Loucy (cell line): ENCODE data around the gene ARID4A.
"Not testable (repeated sequence)": the region's sequence is repeated elsewhere in the genome, so short reads cannot be mapped to it uniquely, and the experiment has no call there.

Experiments used
- H2AFZ ChIP-seq: fragments of 200-600 bp; sonication (generic); 2 replicates; pipeline ENCODE4 v1.6.0; 2016; ENCODE audit warnings: antibody characterized with exemption, mild to moderate bottlenecking, low read length, moderate library complexity
- H3F3A ChIP-seq: fragments of 200-600 bp; 2 replicates; pipeline ENCODE4 v1.6.0; 2016; ENCODE audit warnings: antibody characterized with exemption, low read depth, mild to moderate bottlenecking
- H3K27me3 ChIP-seq: fragments of 200-600 bp; sonication (generic); 2 replicates; pipeline ENCODE4 v1.6.1; 2014; ENCODE audit warnings: low read length, mild to moderate bottlenecking; ENCODE audit not compliant: insufficient read depth, poor library complexity, severe bottlenecking
- H3K36me3 ChIP-seq: fragments of 200-600 bp; sonication (generic); 2 replicates; pipeline ENCODE4 v1.6.1; 2016; ENCODE audit warnings: low read length; ENCODE audit not compliant: insufficient read depth
- H3K4me1 ChIP-seq: fragments of 200-600 bp; sonication (generic); 2 replicates; pipeline ENCODE4 v1.5.1; 2014; ENCODE audit warnings: low read length, mild to moderate bottlenecking; ENCODE audit not compliant: insufficient read depth, poor library complexity, severe bottlenecking
- H3K4me2 ChIP-seq: fragments of 200-600 bp; sonication (generic); 2 replicates; pipeline ENCODE4 v1.6.0; 2014; ENCODE audit warnings: antibody characterized with exemption, low read length, low read depth, mild to moderate bottlenecking; ENCODE audit not compliant: poor library complexity, severe bottlenecking
- H3K4me3 ChIP-seq: fragments of 200-600 bp; sonication (generic); 2 replicates; pipeline ENCODE4 v1.5.1; 2014; ENCODE audit warnings: low read length, mild to moderate bottlenecking, mixed read lengths; ENCODE audit not compliant: poor library complexity, severe bottlenecking
- H3K79me2 ChIP-seq: fragments of 200-600 bp; sonication (generic); 2 replicates; pipeline ENCODE4 v1.6.1; 2014; ENCODE audit warnings: low read length; ENCODE audit not compliant: insufficient read depth
- H3K9ac ChIP-seq: fragments of 200-600 bp; sonication (generic); 2 replicates; pipeline ENCODE4 v1.6.0; 2014; ENCODE audit warnings: mild to moderate bottlenecking, low read depth, low read length, moderate library complexity; ENCODE audit not compliant: poor library complexity, severe bottlenecking
- H3K9me2 ChIP-seq: fragments of 200-600 bp; sonication (generic); replicated peaks from 2 replicates; pipeline ENCODE4 v1.6.1; 2016; ENCODE audit warnings: low read depth, low read length, mixed read lengths
- H3K9me3 ChIP-seq: fragments of 200-600 bp; sonication (generic); 2 replicates; pipeline ENCODE4 v1.6.1; 2014; ENCODE audit warnings: mild to moderate bottlenecking, antibody characterized with exemption, low read length, low read depth; ENCODE audit not compliant: insufficient read depth
- H4K20me1 ChIP-seq: fragments of 200-600 bp; sonication (generic); 2 replicates; pipeline ENCODE4 v1.6.0; 2014; ENCODE audit warnings: antibody characterized with exemption, low read length, mild to moderate bottlenecking; ENCODE audit not compliant: insufficient read depth, poor library complexity, severe bottlenecking
- EZH2phosphoT487 ChIP-seq: fragments of 200-600 bp; IDR thresholded peaks from 2 replicates; pipeline ENCODE4 v1.6.1; 2018; ENCODE audit warnings: antibody characterized with exemption, mild to moderate bottlenecking, moderate library complexity, borderline replicate concordance
- TF ChIP-seq, protein P1 (sequence below): fragments of 200-600 bp; sonication (generic); conservative IDR thresholded peaks from 2 replicates; pipeline ENCODE4 v1.5.1; 2014; ENCODE audit warnings: mild to moderate bottlenecking, antibody characterized with exemption, low read length

Gene ARID4A

DNA sequence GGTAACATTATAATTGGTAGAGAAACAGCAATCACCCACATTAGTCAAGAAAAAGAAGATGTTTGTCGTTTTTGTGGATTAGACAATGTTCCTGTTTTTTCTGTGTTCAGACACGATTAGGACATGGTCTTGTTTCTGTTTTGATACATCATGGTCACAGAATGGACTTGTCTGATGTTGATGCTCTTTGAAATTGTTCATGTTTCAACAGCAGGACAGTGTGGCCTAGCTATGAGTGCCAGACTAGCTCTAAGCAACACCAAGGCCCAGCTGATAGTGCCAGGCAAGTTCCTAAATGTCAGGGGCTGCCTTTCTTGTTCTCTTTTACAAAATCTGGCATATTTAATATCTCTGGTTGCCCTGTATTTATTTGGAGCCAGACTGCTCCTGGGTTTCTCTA lies 56.5 kb downstream of the ARID4A start:
- Histone ChIP-seq H3K79me2 (no peaks in the 10 kb centered on the region), H3K27me3 (no peaks in the 10 kb centered on the region), H3K4me1 (no peaks in the 10 kb centered on the region), H3K36me3 (peaks cover 75% of the 10 kb centered on the region), H2AFZ (no peak overlapping the region), H3K9me2 (no peaks in the 10 kb centered on the region), H3K4me3 (no peak overlapping the region), H3F3A (no peaks in the 10 kb centered on the region), H3K9me3 (no peaks in the 10 kb centered on the region), H4K20me1 (no peaks in the 10 kb centered on the region), H3K4me2 (no peak overlapping the region), H3K9ac (no peak overlapping the region)
- TF ChIP-seq EZH2phosphoT487: no peak
- TF ChIP-seq, protein P1, sequence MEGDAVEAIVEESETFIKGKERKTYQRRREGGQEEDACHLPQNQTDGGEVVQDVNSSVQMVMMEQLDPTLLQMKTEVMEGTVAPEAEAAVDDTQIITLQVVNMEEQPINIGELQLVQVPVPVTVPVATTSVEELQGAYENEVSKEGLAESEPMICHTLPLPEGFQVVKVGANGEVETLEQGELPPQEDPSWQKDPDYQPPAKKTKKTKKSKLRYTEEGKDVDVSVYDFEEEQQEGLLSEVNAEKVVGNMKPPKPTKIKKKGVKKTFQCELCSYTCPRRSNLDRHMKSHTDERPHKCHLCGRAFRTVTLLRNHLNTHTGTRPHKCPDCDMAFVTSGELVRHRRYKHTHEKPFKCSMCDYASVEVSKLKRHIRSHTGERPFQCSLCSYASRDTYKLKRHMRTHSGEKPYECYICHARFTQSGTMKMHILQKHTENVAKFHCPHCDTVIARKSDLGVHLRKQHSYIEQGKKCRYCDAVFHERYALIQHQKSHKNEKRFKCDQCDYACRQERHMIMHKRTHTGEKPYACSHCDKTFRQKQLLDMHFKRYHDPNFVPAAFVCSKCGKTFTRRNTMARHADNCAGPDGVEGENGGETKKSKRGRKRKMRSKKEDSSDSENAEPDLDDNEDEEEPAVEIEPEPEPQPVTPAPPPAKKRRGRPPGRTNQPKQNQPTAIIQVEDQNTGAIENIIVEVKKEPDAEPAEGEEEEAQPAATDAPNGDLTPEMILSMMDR: no peak

DNA sequence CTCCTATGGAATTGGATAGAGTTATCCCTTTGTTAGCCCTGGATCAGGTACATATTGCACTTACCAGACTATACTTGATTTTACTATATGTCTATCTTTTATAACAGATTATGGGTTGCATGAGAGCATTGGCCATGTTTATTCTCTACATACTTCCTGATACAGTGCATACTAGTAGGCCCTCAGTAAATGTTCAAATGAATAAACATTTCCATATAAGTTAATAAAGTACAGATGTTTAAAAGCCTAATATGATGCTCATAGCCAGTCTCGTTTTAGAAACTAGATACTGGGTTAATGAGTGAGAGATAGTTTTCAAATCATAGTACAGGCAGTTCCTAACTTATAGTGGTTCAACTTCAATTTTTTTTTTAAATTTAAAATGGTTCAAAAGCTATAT lies 57.9 kb downstream of the ARID4A start:
- no peaks in the 10 kb centered on the region for H4K20me1 ChIP-seq
- no peak overlapping the region for H3K4me3 ChIP-seq
- no peak for TF ChIP-seq EZH2phosphoT487
- TF ChIP-seq, protein P1: no peak
- no peaks in the 10 kb centered on the region for H3K9me2 ChIP-seq
- no peaks in the 10 kb centered on the region for H3K4me1 ChIP-seq
- no peaks in the 10 kb centered on the region for H3F3A ChIP-seq
- no peak overlapping the region for H3K9ac ChIP-seq
- no peak overlapping the region for H2AFZ ChIP-seq
- H3K27me3 ChIP-seq: no peaks in the 10 kb centered on the region
- H3K4me2 ChIP-seq: no peak overlapping the region
- no peaks in the 10 kb centered on the region for H3K79me2 ChIP-seq
- H3K9me3 ChIP-seq: no peaks in the 10 kb centered on the region
- H3K36me3 ChIP-seq: peaks cover 78% of the 10 kb centered on the region

DNA sequence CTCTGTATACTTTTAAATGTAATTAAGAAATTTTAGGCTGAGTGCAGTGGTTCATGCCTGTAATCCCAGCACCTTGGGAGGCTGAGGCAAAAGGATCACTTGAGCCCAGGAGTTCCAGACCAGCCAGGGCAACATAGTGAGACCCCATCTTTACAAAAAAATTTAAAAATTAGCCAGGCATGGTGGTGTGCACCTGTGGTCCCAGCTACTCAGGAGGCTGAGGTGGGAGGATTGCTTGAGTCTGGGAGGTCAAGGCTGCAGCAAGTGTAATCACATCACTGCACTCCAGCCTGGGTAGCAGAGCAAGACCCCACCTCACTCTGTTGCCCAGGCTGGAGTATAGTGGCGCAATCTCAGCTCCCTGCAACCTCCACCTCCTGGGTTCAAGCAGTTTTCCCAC lies 63.9 kb downstream of the ARID4A start:
- not testable (repeated sequence) for H4K20me1 ChIP-seq, H3K4me3 ChIP-seq, H3K79me2 ChIP-seq, H3K9me3 ChIP-seq, H3K4me2 ChIP-seq, H3K9me2 ChIP-seq, H3K27me3 ChIP-seq, H3K4me1 ChIP-seq, H2AFZ ChIP-seq, H3F3A ChIP-seq, H3K9ac ChIP-seq
- peaks cover 73% of the 10 kb centered on the region; the same call in 1 of the 2 replicates for H3K36me3 ChIP-seq

DNA sequence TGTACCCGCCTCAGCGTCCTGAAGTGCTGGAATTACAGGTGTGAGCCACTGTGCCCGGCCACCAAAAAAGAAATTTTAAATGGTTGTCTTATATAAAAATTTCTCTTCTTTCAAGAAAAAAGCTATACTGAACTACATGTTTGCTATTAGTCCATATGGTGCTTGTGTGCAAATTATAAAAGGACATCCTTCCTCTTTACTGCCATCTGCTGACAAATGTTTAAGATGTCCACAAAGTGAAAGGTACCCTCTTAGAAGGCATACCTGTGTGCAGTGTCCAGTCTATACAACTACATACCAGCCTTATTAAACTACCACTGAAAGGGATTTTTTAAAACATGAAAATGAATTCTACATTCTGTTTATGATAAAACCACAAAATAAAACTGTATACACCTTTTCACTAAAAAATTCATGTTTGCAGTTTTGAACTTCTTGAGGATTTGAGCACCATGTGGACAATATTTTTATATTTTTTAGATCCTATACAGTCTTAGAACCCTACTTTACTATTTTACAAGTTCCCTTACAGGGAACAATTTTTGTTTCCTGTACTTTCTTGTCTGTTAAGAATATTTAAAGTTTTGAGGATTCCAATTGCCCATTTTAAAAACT lies 64.5 kb downstream of the ARID4A start:
- Histone ChIP-seq H3K9me3 (no peaks in the 10 kb centered on the region), H3K9ac (no peak overlapping the region), H3K9me2 (no peaks in the 10 kb centered on the region), H3F3A (no peaks in the 10 kb centered on the region), H3K4me3 (no peak overlapping the region), H4K20me1 (no peaks in the 10 kb centered on the region), H3K36me3 (peaks cover 77% of the 10 kb centered on the region; the same call in 1 of the 2 replicates), H3K79me2 (no peaks in the 10 kb centered on the region), H3K27me3 (no peaks in the 10 kb centered on the region), H3K4me1 (no peaks in the 10 kb centered on the region), H2AFZ (no peak overlapping the region), H3K4me2 (no peak overlapping the region)
- TF ChIP-seq EZH2phosphoT487: no peak
- TF ChIP-seq, protein P1: peak; percentile 63
